ENCODE measurements around the gene SLC25A34. TPM values are rescaled to one million over a fixed set of nuclear protein-coding genes. Genes with fewer than 3 reads are reported as not detected.

The SLC25A34 gene
- total RNA-seq, 1 experiment from 2014 or later: 1.1 TPM

DNA sequence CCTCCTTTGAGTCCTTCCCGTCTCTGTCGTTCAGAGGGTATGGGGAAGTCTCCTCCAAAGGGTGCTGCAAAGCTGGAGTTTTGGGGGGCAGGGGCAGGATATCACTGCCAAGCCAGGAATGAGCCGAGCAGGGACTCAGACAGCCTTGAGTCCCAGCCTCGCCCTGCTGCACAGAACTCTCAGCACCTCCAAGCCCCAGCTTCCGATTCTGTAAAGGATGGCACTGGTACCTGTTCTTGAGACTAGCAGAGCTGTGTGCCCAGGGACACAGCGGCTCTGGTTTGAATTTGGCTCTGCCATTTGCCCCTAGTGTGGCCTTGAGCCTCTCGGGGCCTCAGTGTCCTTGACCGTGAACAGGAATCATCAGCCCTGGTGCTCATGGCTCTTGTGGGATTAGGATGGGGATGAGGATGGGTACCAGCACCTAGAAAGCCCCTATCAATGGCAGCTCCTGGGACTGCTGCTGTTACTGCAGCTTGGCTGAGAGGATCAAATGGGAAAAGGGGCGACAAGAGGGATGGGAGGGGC lies 21.0 kb downstream of the SLC25A34 start:
- H3K36me3 Mint-ChIP-seq: no peaks in the 10 kb centered on the region
- no peak for DNase-seq (ENCODE audit: low spot score)
- 0 out of 2 replicates have a peak, but pooled peaks cover 3% of the 10 kb centered on the region for H3K9me3 Mint-ChIP-seq
- peak overlapping the region; percentile 26; the same call in 1 of the 2 replicates for H3K27ac Mint-ChIP-seq
- no peak for ATAC-seq
- H3K4me1 Mint-ChIP-seq: peaks cover 40% of the 10 kb centered on the region
- CTCF ChIA-PET: interaction anchor here (1.0 to 5.2 kb wide), 5 partner anchors 16 to 322 kb away, joined by 3 to 51 read pairs (median 4); partner anchors contain the start of gene TMEM82
- TF ChIP-seq NFATC4 (CRISPR knock-in tag; IDR thresholded peaks at IDR 0.05) (no peak), TP53 (CRISPR knock-in tag; IDR thresholded peaks at IDR 0.05) (0 out of 2 replicates have a peak, but pooled peaks have one; percentile 25)
- H3K27me3 Mint-ChIP-seq (ENCODE audit: low read depth): no peaks in the 10 kb centered on the region; the same call in 1 of the 2 replicates
- POLR2A ChIA-PET: interaction anchor here (0.6 to 1.3 kb wide), 5 partner anchors 11 to 272 kb away, joined by 3 to 6 read pairs (median 3); partner anchors contain the start of gene TMEM82
- peak overlapping the region; percentile 79 for H3K4me3 Mint-ChIP-seq

DNA sequence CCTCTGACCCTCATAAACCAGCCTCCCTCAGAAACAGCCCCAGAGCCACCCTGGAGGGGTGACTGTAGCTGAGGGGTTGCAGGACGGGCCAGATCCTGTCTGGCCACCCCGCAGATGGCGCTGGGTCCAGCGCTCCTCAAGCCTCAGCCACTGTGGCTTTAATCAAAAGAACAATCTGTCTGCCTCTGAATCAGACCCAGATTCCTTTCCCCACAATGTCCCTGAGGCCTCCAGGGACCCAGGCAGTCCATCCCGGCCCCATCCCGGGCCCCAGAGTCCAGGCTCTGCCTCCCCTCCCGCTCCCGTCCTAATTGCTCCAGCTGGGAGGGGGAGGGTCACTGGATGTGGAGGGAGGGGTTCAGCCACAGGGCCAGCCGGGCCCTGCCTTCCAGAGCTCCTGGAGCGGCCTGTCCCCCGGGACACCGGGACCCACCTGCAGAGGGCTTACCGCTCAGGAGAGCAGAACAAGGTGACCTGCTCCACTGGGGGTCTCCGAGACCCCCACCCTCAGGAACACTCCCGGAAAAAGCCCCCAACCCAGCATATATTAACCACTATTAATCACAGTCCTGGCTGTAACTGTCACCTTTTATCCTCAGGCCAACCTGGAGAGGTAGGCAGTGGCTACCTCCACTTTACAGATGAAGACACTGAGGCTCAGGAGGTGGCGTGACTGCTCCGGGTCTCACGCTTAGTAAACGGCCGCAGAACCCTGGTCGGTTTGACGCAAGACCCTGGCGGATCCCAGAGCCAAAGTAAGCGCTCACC lies 21.7 kb downstream of the SLC25A34 start:
- DNase-seq (ENCODE audit: low spot score): peak; percentile 59
- Mint-ChIP-seq H3K27ac (peak overlapping the region; percentile 64), H3K4me3 (peak overlapping the region; percentile 79), H3K9me3 (0 out of 2 replicates have a peak, but pooled peaks cover 3% of the 10 kb centered on the region), H3K4me1 (peaks cover 45% of the 10 kb centered on the region), H3K36me3 (peaks cover 5% of the 10 kb centered on the region), H3K27me3 (ENCODE audit: low read depth) (no peaks in the 10 kb centered on the region)
- ChIA-PET CTCF (interaction anchor here (1.0 to 5.2 kb wide), 4 partner anchors 17 to 154 kb away, joined by 3 to 51 read pairs (median 8); partner anchors contain the start of gene TMEM82), POLR2A (interaction anchor here (0.6 to 1.3 kb wide), 4 partner anchors 11 to 271 kb away, joined by 3 to 4 read pairs (median 3); no protein-coding TSS in a partner anchor)
- peak; percentile 7 for ATAC-seq
- TF ChIP-seq SMAD3 (CRISPR knock-in tag; IDR thresholded peaks at IDR 0.05; ENCODE audit: borderline replicate concordance): no peak
- peak; percentile 78 for TF ChIP-seq ZNF423 (CRISPR knock-in tag; IDR thresholded peaks at IDR 0.05)
- TF ChIP-seq GRHL2 (CRISPR knock-in tag; IDR thresholded peaks at IDR 0.05; ENCODE audit: insufficient replicate concordance, severe bottlenecking): no peak
- no peak for TF ChIP-seq ZNF671 (CRISPR knock-in tag; IDR thresholded peaks at IDR 0.05)
- TF ChIP-seq HMGA2 (CRISPR knock-in tag; IDR thresholded peaks at IDR 0.05): 0 out of 2 replicates have a peak, but pooled peaks have one; percentile 11
- TF ChIP-seq, protein P1, sequence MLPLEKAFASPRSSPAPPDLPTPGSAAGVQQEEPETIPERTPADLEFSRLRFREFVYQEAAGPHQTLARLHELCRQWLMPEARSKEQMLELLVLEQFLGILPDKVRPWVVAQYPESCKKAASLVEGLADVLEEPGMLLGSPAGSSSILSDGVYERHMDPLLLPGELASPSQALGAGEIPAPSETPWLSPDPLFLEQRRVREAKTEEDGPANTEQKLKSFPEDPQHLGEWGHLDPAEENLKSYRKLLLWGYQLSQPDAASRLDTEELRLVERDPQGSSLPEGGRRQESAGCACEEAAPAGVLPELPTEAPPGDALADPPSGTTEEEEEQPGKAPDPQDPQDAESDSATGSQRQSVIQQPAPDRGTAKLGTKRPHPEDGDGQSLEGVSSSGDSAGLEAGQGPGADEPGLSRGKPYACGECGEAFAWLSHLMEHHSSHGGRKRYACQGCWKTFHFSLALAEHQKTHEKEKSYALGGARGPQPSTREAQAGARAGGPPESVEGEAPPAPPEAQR (CRISPR knock-in tag; IDR thresholded peaks at IDR 0.05): no peak
- TF ChIP-seq, protein P2, sequence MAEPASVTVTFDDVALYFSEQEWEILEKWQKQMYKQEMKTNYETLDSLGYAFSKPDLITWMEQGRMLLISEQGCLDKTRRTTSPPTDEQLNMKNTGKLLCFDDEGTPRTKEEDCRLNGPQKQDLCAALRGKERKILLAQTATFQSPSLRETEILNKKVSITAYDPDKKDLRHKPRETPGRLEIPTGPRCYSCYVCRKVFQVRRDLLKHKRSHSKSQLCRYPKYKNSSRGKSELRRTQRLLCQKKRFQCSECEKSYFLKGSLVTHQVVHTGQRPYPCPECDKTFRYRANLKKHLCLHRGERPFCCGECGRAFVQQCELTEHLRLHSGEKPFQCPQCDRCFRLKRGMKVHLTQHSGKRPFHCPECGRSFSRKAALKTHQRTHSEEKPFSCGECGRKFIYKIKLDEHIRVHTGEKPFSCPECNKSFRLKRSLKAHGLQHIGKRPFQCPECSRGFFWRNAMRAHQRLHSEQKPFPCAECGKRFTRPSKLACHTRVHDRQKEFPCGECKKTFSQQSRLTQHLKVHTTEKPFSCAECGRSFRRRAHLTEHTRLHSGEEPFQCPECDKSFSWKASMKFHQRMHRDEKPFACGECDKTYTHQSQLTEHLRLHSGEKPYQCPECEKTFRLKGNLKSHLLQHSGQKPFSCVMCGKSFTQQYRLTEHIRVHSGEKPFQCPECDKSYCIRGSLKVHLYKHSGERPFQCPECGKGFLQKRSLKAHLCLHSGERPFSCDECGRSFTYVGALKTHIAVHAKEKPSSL (CRISPR knock-in tag; conservative IDR thresholded peaks at IDR 0.05): no peak
- no peak for TF ChIP-seq ZBTB21 (CRISPR knock-in tag; IDR thresholded peaks at IDR 0.05; ENCODE audit: borderline replicate concordance)
- TF ChIP-seq, protein P3, sequence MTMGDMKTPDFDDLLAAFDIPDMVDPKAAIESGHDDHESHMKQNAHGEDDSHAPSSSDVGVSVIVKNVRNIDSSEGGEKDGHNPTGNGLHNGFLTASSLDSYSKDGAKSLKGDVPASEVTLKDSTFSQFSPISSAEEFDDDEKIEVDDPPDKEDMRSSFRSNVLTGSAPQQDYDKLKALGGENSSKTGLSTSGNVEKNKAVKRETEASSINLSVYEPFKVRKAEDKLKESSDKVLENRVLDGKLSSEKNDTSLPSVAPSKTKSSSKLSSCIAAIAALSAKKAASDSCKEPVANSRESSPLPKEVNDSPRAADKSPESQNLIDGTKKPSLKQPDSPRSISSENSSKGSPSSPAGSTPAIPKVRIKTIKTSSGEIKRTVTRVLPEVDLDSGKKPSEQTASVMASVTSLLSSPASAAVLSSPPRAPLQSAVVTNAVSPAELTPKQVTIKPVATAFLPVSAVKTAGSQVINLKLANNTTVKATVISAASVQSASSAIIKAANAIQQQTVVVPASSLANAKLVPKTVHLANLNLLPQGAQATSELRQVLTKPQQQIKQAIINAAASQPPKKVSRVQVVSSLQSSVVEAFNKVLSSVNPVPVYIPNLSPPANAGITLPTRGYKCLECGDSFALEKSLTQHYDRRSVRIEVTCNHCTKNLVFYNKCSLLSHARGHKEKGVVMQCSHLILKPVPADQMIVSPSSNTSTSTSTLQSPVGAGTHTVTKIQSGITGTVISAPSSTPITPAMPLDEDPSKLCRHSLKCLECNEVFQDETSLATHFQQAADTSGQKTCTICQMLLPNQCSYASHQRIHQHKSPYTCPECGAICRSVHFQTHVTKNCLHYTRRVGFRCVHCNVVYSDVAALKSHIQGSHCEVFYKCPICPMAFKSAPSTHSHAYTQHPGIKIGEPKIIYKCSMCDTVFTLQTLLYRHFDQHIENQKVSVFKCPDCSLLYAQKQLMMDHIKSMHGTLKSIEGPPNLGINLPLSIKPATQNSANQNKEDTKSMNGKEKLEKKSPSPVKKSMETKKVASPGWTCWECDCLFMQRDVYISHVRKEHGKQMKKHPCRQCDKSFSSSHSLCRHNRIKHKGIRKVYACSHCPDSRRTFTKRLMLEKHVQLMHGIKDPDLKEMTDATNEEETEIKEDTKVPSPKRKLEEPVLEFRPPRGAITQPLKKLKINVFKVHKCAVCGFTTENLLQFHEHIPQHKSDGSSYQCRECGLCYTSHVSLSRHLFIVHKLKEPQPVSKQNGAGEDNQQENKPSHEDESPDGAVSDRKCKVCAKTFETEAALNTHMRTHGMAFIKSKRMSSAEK (CRISPR knock-in tag; IDR thresholded peaks at IDR 0.05; ENCODE audit: borderline replicate concordance): no peak
- TF ChIP-seq, protein P4, sequence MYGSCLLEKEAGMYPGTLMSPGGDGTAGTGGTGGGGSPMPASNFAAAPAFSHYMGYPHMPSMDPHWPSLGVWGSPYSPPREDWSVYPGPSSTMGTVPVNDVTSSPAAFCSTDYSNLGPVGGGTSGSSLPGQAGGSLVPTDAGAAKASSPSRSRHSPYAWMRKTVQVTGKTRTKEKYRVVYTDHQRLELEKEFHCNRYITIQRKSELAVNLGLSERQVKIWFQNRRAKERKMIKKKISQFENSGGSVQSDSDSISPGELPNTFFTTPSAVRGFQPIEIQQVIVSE (CRISPR knock-in tag; IDR thresholded peaks at IDR 0.05; ENCODE audit: borderline replicate concordance): no peak
- no peak for TF ChIP-seq FOXP1 (CRISPR knock-in tag; IDR thresholded peaks at IDR 0.05; ENCODE audit: borderline replicate concordance)
- TF ChIP-seq RELA (CRISPR knock-in tag; IDR thresholded peaks at IDR 0.05; ENCODE audit: borderline replicate concordance): no peak
- no peak for TF ChIP-seq JAZF1 (CRISPR knock-in tag; IDR thresholded peaks at IDR 0.05)
- TF ChIP-seq, protein P5, sequence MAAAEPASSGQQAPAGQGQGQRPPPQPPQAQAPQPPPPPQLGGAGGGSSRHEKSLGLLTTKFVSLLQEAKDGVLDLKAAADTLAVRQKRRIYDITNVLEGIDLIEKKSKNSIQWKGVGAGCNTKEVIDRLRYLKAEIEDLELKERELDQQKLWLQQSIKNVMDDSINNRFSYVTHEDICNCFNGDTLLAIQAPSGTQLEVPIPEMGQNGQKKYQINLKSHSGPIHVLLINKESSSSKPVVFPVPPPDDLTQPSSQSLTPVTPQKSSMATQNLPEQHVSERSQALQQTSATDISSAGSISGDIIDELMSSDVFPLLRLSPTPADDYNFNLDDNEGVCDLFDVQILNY (CRISPR knock-in tag; IDR thresholded peaks at IDR 0.05): 0 out of 2 replicates have a peak, but pooled peaks have one; percentile 34
- TF ChIP-seq, protein P6, sequence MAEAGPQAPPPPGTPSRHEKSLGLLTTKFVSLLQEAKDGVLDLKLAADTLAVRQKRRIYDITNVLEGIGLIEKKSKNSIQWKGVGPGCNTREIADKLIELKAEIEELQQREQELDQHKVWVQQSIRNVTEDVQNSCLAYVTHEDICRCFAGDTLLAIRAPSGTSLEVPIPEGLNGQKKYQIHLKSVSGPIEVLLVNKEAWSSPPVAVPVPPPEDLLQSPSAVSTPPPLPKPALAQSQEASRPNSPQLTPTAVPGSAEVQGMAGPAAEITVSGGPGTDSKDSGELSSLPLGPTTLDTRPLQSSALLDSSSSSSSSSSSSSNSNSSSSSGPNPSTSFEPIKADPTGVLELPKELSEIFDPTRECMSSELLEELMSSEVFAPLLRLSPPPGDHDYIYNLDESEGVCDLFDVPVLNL (CRISPR knock-in tag; IDR thresholded peaks at IDR 0.05; ENCODE audit: borderline replicate concordance, low read depth): no peak
- TF ChIP-seq ESRRA (CRISPR knock-in tag; IDR thresholded peaks at IDR 0.05; ENCODE audit: borderline replicate concordance): no peak
- TF ChIP-seq, protein P7, sequence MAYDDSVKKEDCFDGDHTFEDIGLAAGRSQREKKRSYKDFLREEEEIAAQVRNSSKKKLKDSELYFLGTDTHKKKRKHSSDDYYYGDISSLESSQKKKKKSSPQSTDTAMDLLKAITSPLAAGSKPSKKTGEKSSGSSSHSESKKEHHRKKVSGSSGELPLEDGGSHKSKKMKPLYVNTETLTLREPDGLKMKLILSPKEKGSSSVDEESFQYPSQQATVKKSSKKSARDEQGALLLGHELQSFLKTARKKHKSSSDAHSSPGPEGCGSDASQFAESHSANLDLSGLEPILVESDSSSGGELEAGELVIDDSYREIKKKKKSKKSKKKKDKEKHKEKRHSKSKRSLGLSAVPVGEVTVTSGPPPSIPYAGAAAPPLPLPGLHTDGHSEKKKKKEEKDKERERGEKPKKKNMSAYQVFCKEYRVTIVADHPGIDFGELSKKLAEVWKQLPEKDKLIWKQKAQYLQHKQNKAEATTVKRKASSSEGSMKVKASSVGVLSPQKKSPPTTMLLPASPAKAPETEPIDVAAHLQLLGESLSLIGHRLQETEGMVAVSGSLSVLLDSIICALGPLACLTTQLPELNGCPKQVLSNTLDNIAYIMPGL (CRISPR knock-in tag; IDR thresholded peaks at IDR 0.05): 0 out of 2 replicates have a peak, but pooled peaks have one; percentile 20

Data from WTC11 (cell line).